HG03108 (cell line): ENCODE data around the gene STX4.
"Not testable (repeated sequence)": the region's sequence is repeated elsewhere in the genome, so short reads cannot be mapped to it uniquely, and the experiment has no call there.

Experiments used
- ATAC-seq: cut with Tn5 transposase; IDR thresholded peaks from one replicate; pipeline ENCODE4 v1.9.1; 2021; ENCODE audit warnings: moderate library complexity; ENCODE audit not compliant: unreplicated experiment

The STX4 gene

DNA sequence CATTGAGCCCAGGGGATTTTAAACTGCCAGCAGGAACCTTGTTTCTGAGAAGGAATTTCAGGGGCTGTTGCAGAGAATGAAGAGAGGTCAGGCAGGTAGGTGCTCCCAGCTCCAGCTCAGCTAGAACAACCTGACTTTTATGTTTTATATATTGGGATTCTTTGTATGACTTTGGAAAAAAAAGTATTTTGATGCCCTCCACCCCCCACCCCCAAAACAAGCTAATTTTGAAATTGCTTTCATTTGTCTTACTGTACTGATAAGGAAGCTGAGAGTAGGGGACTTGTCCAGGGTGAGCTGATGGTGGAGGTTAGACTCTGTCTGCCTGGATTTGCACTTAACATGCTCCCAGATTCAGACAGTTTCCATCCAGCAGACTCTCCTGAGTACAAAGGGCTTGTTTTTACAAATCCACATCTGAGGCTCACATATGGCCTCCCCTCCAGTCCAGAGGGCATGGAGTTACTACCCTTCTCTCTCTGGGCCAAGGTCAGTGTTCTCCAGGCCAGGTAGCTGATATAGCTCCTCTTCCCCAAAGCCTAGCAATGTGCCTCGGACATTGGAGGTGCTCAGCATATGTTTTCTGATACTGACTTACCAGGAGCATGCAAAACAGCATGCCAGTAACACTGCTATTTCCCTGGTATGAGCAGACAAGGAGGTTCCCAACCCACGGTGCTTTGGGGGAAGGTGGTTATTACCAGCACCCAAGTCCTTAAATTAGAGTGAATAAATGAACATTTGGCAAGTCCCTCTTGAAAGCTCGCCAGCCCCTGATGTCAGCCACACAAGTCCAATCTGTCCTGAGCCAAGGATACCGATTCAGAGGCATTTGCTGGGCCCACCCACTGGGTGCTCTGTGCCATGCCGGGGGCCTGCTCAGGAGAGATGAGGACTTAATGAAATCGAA lies 34.3 kb upstream of the STX4 start:
- ATAC-seq: no peak

DNA sequence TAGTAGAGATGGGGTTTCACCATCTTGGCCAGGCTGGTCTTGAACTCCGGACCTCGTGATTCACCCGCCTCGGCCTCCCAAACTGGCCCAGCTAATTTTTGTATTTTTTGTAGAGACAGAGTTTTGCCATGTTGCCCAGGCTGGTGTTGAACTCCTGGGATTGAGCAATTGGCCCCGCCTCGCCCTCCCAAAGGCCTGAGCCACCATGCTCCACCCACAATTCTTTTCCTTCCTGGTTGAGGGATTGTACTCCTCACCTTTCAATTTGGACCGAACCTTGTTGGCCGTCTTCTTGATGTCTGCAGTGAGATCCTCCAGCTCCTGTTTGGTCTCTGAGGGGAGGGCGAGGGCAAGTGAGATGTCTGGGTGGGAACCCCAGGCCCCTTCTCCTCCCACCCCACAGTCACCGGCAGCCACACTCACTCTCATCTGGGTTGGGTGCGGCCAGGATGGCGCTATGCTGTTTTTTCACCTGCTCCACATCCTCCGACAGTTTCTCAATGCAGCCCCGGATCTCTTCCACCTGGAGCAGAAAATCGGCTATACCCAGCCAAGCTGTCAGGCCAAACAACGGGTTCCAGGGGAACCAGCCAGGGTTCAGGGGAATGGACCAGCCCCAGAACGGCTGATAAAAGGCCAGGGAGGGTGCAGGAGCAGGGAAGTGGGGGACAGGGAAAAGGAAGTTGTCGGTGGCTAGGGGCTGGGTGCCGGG lies 32.5 kb upstream of the STX4 start:
- ATAC-seq: no peak

DNA sequence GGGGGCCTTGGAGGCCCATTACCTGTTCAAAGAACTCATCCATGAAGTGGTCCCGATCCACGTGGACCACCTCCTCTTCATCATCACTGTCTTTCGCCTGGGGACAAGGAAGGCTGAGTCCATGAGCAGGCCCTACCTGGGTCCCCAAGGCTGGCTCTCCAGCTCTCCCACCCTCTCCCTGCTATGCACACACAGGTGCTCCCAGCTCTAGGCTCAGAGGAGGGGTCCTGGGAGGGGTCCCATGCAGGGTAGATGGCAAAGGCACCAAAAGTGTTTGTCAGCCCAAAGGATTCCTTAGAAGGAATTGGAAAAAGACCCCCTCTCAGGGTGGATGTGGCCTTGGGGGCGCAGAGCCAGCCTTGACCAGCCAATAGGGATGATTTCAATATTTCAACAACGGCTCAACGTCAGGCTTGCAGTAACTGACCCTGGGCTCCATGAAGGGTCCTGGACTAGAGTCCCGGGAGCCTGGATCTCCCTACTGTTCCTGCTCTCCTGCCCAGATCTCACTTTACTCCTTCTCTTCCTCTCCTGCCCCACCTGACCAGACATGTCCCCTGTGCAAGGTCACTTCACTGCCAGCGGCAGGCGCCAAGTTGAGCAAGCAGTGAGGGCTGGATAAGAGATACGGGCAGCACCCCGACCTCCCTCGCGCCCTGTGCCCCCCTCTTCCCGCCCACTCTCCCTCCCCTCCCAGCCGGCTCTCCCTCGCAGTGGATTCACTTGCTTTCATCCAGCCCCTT lies 31.7 kb upstream of the STX4 start:
- ATAC-seq: no peak

DNA sequence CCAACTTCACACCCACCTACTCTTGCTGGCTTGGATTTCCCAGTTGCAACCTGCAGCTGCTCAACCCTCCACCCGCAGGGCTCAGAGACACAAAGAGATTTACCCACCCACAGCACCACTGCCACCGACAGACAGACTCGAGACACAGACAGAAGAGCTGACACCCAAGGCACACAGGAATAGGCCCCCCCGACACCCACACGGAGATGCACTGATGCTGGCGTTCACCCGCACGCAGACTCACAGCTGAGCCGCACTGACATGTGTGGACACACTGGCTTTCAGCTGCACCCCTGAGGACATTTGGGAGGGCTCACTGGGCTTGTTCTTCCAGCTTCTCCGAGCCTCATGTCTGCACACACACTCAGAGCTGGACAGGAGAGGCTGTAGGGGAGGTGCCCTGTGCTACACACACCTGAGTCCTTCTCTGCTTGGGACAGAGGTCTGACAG lies 31.1 kb upstream of the STX4 start:
- no peak for ATAC-seq

DNA sequence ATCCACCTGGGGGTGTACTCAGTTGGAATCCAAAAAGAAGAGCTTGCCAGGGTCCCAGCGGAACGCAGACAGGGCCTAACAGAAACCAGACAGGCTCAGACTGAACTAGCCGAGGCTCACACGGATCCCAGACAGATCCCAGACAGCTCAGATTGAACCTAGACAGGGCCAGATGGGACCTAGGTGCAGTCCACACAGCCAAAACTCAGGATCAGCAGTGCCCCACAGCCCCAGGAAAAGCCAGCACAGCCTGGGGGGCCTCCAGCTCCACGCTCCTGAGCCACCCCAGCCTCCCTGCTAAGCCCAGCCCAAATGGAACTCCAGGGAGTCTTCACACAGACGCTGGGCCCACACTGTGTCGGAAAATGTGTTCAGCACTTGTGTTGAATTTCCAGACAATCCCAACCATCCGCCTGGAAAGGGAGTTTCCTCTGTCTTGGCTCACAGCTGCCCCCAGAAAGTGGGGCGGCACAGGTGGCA lies 30.5 kb upstream of the STX4 start:
- ATAC-seq: no peak

DNA sequence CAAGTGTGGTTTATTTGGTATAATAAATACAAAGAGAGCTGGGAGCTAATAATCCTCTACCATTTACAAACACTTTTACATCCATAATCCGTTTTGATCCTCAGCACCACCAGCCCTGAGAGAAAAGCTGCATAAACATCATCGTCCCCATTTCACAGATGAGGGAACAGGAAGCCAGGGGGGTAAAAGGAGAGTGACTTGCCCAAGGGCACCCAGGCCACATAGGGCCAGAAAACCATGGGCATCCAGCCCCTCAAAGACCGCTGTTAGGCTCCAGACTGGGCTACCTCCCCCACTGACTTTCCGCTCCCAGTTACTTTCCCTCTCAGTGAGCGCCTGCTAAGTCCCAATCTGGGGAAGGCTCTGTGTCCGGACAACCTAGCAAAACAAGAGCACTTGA lies 29.6 kb upstream of the STX4 start:
- ATAC-seq: no peak

DNA sequence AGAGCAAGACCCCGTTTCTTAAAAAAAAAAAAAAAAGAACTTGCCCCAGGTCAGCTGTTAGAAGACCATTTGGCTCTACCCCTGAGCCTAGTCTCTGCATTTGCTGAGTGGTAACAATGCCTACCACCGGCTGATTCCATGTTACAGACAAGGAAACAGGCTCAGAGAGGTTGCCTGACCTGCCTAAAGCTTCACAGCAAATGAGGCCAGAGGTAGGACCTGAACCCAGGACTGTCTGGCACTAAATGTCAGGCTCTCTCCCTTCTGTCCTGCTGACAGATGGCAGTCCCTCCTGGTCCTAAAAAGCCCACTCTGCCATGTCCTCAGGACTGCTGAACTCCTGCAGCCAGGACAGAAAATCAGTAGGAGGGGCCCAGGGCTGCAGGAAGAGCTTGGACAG lies 28.7 kb upstream of the STX4 start:
- ATAC-seq: no peak

DNA sequence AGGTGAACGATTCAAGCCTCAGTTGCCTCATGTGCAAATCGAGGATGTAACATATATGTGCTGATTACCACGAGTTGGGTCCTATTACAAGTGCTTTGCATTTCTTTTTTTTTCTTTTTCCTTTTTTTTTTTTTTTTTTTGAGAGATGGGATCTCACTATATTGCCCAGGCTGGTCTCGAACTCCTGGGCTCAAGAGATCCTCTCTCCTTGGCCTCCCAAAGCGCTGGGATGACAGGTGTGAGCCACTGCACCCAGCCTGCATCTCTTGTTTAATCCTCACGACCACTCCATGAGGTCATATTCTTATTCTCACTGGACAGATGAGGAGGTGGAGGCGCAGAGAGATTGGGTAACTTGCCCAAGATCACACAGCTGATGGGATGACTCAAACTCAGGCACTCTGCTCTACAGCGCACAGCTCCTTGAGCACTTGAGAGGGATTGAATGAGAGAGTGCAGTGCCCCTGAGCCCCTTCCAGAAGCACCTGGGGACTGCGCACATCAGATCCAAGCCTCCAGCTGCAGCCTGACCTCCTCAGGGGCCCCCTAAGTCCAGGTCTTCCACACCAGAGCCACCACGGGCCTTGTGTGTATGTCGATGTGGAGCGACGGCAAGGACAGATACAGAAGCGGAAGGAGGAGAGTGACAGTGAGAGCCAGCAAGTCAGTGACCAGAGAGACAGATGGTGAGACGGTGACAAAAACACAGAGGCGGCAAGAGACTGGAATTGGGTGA lies 27.8 kb upstream of the STX4 start:
- ATAC-seq: no peak

DNA sequence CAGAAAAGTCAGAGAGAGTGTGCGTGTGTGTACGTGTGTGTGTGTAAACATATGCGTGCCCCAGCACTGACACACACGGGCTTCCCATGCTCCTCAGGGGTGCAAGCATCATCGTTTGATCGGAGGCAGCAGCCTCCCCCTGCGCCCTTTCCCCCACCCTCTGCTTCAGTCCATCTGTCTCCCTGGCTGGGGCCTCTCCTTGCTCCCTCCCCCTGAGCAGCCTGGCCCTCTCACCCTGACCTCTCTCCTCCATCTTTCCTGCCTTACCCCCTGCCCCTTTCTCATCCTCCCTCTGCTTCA lies 27.3 kb upstream of the STX4 start:
- ATAC-seq: no peak

DNA sequence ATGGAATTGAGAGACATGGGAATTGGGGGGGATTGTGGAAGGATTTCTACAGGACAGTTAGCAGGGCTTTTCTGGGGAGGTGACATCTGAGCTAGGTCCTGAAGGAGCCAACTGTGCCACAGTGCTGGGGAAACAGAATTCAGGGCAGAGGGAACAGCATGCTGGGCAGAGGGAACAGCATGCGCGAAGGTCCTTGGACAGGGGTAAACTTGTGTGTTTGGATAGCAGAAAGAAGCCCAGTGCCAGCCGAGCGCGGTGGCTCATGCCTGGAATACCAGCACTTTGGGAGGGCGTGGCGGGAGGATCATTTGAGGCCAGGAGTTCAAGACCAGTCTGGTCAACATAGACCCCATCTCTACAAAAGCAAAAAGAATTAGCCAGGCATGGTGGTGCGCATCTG lies 26.8 kb upstream of the STX4 start:
- ATAC-seq: no peak

DNA sequence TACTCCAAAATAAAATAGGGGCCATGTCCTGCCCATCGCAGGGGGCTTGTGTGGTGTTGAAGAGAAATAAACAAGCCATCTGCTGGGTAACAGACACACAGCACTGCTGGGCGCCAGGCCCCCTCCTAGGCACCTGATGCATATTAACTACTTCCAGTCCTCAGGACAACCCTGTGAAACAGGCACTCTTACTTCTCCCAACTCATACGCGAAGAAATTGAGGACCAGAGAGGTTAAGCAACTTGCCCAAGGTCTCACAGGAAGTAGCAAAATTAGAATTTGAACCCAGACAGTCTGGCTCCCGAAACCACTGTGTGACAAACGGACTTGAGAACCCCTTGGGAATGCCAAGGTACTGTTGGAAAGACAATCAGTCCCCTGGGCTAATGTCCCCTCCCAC lies 25.7 kb upstream of the STX4 start:
- ATAC-seq: no peak

DNA sequence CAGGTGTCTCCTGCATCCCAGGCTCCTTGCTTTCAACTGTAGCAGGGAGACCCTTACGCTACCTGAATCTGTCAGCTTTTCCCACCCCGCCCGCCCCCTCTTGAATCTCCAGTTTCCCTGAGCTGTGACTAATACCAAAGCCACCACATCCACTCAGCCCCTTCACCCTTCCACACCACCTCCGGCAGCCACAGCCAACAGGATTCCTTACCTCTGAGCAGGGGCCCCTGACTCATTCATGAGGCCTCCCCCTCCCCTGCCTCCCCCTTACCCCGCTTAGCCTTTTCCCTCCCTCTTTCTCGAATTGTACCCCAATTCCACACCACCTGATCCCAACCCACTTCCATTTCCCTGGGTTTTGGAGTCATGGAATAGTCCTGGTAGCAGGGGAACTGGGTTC lies 25.2 kb upstream of the STX4 start:
- ATAC-seq: no peak

DNA sequence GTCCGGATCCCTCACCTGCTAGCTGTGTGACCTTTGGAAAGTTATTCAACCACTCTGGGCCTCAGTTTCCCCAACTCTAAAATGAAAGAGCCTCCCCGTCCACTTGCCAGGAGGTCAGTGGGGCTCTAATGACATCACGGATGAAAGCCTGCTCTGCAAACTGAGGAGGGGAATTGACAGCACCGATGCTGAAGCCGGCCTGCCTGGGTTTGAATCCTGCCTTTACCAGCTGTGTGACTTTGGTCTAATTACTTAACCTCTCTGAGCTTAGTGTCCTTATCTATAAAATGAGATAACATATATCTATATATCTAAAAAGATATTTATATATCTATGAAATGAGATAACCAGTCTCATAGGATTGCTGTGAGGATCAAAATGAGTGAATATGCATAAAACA lies 24.8 kb upstream of the STX4 start:
- no peak for ATAC-seq

DNA sequence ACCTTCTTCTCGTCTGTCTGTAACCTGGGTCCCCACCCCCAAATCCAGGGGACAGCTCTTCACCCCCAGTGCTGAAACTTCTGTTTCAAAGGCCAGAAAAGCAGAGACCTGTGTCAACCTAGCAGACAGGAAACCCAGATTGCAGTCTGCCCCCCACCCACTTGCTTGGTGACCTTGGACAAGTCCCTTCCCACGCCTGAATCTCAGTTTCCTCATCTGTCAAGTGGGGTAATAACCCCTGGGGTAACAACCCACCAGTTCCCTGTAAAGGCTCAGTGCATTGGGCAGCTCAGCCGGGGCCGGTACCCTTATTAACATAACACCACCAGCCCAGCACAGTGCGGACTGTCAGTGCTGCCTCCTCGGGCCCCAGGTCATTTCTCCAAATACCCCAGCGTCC lies 24.2 kb upstream of the STX4 start:
- no peak for ATAC-seq

DNA sequence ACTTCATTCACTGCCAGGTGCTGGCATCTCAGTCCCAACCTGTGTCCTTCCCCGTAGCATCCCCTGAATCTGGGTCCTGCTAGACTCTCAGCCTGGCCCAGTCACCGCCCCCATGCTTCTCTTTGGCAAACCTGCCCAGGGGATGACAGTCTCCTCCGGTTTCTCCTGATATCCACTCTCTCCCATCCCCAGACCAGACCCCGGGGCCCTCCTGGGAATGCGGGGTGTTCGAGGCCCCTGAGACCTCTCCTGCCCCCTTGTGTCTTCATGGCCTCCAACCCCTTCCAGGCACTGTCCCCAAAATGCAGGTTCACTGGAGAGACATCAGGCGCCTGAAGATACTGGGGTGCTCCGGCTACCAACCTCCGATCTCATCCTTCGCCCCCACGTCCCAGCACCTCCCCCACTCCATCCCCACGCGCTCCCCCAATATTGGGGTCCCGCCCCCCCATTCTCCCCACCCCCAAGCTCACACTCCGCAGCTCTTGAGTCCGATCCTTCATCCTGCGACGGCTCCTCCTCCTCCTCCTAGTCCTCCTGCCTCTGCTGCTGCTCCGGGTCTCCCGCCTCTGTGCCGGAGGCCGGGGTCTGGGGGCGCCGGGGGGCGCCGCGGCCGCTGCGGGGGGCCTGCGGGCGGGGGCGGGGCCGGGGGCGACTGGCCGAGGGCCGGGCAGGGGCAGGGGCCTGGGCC lies 23.3 kb upstream of the STX4 start:
- no peak for ATAC-seq

DNA sequence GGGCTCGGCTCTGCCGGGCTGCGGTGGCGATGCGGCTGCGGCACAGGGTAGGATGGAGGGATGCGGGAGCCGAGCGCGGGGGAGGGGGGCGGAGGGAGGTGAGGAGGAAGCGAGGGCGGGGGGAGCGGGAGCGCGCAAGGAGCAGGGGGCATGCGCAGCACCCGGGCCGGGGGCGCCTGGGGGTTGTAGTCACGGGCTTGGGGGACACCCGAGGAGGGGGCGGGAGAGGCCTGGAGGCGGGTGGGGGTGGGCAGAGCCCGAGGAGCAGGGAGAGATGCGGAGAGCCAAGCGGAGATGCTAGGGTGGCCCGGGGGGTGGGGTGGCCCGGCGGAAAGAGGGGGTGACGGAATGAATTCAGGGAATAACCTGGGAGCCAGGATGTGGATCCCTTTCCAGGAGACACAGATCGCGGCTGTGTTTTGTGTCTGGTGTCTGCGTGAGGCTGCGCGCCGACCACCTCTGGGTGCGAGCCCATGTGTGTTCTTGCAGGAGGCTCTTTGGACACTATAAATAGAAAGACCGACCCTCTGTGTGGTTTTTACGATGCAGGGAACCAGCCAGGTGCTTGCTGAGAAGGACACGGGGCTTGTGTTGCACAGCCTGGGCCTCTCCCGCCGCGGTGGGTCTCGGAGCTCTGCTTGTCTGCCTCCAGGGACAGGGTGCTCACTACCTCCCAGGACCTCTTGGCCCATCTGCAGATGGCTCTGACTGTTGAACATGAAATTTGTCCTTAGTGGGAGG lies 22.6 kb upstream of the STX4 start, which contains the start of gene STX1B:
Gene STX1B (minus strand): TSS at position 54 of the 741 bp plus-strand sequence. CDS start 242 bp downstream, outside the sequence.
- no peak for ATAC-seq

DNA sequence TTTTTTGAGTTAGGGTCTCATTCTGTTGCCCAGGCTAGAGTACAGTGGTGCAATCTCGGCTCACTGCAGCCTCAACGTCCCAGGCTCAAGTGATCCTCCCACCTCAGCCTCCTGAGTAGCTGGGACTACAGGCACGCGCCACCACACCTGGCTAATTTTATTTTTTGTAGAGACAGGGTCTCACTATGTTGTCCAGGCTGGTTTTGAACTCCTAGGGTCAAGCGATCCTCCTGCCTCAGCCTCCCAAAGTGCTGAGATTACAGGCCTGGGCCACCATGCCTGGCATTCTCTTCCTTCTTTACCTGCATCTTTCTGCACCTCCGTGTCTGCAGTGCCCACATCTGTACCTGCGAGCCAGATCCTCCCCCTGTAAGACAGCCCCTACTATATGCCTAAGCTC lies 21.5 kb upstream of the STX4 start:
- not testable (repeated sequence) for ATAC-seq

DNA sequence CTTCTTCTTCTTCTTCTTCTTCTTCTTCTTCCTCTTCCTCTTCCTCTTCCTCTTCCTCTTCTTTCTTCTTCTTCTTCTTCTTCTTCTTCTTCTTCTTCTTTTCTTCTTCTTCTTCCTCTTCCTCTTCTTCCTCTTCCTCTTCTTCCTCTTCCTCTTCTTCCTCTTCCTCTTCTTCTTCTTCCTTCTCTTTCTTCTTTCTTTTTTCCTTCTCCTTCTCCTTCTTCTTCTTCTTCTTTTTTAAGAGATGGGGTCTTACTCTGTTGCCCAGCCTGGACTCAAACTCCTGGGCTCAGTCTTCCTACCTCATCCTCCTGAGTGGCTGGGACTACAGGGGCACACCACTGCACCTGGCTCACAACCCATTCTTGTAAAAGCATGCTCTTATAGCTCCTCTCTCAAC lies 20.1 kb upstream of the STX4 start:
- ATAC-seq: not testable (repeated sequence)

DNA sequence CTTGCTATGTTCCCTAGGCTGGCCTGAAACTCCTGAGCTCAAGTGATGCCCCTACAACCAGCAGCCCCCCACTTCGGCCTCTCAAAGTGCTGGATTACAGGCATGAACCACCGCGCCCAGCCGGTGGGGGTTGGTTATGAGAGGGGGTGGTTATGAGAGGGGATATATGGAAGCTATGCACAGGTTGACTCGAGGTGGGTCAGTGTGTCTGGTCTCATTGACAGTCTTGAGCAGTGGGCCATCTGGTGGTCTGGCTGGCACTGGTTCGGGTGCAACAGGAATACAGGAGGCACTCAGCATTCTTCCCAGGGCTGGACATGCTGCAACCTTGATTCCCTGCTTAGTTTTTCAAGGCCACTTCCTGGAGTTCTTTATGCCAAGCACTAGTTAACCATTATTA lies 17.3 kb upstream of the STX4 start:
- ATAC-seq: no peak

DNA sequence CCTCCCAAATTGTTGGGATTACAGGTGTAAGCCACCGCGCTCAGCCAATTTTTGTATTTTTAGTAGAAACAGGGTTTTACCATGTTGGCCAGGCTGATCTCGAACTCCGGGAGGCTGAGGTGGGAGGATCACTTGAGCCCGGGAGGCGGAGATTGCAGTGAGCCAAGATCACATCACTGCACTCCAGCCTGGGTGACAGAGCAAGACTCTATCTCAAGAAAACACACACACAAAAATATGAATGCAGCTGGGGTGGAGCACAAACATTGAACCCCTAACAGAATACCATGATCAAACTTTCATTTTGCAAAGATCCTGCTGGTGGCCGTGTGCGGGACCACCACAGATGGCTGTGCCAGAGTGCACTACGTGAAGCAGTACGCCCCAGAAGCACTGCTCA lies 15.6 kb upstream of the STX4 start:
- not testable (repeated sequence) for ATAC-seq
